GM19238 (cell line): ENCODE measurements around the gene HIVEP3.
A peak's percentile ranks its signal among the peaks of the same experiment; 100 is the strongest.
"Not testable (repeated sequence)": the region's sequence is repeated elsewhere in the genome, so short reads cannot be mapped to it uniquely, and the experiment has no call there.

Source experiments
- DNase-seq: peaks from one replicate; pipeline ENCODE4 v3.0.0; 2011; ENCODE audit warnings: low spot score; ENCODE audit not compliant: insufficient read length

HIVEP3 gene

DNA sequence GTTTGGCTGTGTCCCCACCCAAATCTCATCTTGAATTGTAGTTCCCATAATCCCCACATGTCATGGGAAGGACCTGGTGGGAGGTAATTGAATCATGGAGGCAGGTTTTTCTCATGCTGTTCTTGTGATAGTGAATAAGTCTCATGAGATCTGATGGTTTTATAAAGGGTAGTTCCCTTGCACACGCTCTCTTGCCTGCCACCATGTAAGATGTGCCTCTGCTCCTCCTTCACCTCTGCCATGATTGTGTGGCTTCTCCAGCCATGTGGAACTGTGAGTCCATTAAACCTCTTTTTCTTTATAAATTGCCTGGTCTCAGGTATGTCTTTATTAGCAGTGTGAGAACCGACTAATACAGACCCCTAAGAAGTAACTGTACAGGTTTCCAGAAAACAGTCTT, 2.5 kb upstream of the HIVEP3 start:
- DNase-seq: not testable (repeated sequence)

DNA sequence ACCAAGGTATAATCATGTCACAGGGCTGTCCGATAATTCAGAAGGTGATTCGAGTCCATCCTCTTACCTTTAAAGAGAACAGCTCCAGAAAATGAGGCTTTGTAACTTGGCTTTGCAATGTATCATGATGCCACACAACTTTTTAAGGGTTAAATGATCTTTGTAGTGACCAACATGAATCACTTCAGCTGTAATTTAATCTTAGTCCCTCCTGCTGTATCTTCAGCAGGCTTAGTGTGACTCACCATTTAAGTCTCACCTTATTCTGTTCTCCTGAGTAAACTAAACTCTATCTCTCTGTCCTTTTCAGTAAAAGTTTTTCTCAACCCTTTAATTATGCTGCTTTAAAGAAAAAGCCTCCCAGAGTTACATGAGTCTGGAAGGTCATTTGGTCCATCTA, 1.9 kb upstream of the HIVEP3 start:
- no peak for DNase-seq

DNA sequence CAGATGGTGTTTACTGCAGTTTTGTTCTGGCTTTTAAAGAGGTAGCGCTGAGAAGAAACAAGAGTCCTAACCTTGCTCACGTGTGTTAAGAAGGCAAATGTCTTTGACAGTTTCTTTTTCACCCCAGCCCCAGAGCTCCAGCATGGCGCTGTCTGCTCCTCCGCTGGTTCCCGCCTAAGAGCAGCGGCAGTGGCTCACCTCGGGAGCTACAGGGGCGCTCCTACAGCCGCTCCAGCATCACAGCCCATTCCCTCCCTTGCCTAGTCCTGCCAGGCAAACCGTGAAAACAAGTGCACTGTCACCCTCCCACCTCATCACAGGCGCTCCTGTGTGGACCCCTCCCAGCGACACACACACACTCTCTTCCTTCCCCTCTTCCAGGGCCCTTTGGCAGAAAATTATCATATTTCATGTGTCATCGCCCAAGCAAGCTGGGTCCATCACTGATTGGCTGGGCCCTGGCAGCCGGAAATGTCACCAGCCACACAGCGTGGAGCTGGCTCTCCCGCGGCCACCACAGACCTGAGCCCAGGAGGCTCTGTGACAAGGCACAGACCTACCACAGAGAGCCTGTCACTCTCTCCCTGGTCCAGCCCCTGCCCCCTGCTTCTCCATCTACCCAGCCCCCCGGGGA, 1.2 kb upstream of the HIVEP3 start:
- peak; percentile 70 for DNase-seq

DNA sequence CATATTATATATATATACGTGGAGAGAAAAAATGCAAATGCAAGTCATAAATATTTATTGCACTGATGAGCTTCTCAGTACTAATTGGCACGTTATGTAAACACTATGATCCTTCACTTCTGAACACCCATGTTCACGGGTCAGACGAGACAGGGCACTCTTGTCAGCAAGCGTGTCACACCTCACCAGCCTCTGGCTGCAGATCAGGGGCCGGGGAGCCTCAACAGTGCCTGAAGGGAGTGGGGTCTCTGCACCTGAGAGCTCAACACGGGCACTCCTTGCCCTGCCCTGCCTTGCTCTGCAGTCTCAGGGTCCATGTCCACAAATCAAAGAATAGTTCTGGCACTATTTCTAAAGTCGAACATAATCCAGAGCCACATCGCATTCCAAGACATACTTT, 409 bp upstream of the HIVEP3 start:
- DNase-seq: no peak

DNA sequence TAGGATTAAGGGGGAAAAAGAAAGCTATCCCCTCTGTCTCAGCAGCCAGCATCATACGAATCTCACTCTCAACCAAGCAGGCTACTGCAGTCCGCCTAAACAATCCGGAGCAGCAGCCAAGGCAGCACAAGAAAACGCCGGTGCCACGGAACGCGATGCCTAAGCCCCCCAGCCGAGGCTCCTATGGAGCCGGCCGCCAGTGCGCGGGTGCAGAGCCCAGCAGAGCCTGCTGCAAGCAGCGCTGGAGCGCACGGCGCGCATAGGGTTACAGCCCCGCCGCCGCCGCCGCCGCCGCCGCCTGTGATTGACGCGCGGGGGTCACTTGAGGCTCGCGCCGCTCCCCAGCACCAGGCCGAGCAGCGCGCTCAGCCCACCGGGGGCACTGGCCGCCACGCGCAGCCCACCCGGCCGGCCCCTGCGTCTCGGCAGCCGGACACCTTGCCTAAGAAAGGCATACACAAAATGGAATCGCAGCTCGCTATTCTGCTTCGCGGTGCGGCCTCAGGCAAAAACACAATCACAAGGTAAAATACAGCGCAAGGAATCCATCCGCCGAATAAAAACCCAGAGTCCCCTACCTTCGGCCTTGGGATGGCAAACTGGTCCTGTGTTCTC, 780 bp downstream of the HIVEP3 start:
- peak; percentile 30 for DNase-seq

DNA sequence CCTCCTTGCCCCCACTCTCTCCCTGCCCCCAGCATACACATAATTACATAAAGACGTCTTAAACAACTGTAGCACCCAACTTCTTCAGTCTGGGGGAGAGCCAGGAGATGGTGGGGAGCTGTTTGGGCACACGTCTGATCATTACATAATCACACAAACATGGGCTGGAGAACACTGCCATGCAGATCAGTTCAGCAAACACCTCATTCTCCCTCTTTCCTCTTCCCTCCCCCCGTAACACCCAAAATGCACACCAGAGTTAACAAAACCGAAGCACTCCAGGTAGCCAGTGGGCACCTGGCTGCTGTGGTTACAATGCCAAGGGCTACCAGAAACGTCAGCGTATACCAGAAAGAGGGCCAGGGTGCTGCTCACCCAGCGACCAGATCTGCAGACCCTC, 1.6 kb downstream of the HIVEP3 start:
- no peak for DNase-seq

DNA sequence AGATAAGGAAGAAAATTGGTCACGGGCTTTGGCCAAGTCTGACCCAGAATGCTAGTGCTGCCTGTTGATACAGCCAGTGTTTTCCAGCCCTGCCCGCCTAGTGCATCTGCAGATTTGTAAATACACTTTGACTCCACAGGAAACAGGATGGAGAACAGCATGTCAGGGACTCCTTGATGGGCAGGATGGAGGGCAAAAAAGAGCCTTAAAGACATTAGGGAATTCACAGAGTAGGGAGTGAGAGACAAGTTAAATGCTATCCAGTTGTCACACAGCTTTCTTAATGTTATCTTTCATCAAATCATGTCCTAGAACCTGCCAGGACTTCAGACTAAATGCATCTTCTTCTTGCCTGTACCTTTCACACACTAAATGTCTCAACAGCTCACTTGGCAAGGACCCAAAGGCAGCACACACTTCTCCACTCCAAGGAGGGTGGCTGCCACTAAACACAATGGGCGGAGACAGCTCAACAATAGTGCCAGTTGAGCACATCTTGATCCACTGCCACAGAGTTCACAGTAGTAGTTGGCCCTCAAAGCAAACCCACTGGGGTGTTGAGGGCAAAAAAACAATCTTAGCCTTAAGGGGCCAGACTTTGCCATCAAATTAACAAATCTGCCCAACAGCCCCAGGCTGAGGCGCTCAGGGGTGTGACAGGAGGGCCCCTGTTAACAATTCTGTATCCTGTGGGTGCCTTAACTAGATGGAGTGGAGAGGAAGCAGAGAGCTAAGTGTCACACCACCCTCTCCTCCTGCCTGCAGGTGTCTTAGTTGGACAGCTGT, 2.7 kb downstream of the HIVEP3 start:
- no peak for DNase-seq

DNA sequence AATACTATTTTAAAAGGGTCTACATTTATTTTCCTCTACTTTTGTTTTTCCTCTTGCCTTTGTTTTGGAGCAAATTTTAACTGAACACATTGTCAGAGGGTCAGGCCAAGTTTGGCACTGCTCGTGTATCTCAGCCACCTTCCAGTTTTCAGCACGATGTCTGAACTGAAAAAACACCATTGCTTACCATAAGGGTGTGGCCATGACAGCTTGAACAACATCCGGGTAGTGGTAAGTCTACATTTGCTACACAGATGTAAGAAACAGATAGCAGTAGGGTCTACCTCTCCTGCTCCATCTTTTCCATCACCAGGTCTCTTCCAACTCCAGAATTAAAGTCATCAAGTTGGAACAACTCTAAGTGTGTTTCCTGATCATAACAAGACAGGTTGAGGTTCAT, 4.2 kb downstream of the HIVEP3 start:
- no peak for DNase-seq

DNA sequence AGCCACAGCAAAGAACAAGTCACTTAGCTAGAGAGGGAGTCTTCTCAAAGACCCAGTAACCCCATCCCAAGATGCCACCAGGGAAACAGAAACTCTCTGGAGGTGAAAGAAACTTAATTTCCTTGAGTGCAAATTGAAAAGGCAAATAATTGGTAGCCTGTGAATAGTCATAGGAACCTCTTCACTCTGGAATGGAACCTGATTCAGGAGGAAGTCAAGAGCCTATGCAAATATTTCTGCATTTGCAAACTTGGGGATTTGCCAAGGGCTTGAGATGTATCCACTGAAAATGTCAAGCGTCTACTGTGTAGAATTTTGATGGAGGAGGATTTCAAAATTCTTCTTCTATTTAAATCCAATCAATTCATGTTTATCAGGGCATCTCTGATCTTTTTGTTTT, 5.7 kb downstream of the HIVEP3 start:
- no peak for DNase-seq

DNA sequence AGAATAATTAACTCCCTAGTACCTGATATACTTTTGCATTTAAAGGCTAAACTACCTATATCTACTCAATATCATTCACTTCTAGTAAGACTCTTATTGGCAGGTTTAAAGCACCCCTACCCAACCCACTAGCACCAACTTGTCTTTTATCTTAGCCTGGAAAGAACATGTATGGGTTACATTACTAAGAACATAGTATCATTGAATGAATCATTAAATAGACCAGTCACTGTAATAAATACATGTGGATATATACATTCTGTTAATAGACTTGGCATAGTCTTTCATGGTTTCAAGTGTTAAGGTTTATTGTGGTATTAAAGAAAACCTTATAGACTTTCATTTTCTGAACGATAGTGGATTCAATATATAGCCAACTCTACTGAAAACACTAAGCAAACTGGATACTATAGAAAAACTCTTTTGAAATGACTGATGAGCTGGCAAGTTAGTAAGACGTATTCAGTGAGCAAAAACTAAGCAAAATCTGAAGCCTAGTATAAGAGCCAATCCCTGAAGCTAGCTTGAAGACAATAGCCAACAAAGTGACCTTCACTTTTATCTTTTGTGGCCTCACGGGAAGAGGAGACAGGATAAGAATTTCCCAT, 10.3 kb downstream of the HIVEP3 start:
- DNase-seq: no peak

DNA sequence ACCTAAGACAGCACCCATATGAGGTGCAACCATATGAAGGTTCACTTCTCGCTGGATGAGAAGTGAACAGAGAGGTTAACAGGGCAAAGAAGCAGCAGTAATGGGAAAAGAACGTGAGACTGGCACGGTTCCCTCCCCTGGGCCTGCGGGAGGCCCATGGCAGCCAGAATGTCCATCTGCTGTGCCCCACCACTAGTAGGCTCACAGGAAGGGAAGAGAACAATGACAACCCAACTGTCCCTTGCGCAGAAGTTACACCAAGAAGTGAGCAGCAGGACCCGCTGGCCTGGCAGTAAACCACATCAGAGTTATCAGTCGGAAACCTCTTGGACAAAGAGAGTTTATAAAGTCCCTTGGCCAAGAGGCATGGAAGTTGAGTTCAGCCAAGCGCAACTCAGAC, 11.3 kb downstream of the HIVEP3 start:
- DNase-seq: no peak

DNA sequence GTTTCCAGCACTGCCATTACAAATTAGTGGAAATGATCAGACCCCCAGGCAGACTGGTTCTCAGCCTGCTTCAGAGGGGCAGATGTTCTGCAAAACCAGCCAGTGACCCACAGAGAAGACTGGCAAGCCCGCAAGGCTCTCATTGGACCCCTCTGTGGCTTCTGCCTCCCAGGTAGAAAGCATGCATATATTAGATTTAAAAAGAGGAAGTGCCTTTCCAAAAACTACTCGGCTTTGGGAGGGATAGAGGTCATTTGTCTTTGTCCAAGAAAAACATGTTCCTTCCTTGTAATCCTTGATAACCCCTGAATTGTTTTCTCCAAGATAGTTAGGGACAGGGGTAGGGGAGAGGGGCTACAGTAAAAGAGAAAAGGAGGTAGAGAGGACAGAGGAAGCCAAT, 11.8 kb downstream of the HIVEP3 start:
- DNase-seq: no peak

DNA sequence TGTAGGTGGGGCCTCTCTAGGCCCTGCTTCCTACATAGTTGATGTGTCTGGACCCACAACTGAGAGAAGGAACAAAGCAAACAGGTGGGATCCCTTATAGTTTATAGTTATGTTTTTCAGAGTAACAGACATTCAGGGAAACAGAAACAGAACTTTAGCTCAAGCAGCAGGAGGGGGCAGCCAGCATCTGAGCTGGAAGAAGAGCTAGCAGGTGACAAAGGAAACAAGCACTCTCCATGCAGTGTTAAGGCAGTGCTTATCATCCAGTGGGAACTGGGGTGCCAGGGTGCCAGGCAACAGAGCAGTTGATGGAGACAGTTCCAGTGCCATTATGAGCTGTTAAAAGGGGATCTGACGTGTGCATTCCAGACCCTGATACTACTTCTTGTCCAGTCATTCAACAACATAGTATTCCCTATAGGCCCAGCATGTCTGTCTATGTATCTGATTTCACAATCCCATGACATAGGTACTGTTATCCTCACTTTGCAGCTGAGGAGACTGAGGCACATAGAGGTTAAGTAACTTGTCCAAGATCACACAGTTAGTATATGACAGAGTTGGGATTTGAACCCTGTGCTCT, 13.5 kb downstream of the HIVEP3 start:
- DNase-seq: no peak

DNA sequence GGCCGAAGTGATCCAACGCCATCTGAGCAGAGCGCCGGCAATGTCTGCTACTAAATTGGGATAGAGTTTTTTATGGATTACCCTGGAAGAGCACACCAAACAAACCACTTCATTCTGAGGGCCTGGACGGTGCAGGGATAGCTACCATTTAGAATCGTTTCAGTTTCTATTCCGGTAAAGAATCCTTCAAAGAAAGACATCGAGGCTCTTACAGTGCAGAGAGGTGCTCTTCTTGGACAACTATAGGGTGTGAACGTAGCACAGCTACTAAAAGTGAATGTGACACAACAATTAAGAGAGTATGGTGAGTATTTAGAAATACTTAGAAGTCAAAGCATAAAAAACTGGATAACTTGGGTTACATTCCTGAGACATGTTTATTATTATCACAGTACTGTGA, 16.1 kb downstream of the HIVEP3 start:
- no peak for DNase-seq

DNA sequence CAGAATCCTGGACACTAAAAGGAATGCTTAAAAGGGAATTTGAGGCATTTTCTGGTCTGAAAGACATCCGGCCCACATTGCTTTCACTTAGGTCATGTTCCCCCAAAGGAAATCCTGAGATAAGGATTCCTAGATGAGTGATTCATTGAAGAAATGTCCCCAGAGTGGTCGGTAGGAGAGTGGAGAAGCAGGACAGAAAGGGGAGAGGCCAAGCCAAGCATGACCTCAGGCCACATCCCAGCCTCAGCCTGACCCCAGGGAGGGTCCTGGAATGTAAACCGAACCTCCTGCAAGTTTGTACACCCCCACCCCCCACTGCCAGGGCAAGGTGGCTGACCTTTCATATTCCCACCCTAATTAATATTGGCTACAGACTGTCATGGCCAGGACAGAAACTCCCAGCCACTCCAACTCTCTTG, 16.6 kb downstream of the HIVEP3 start:
- DNase-seq: no peak

DNA sequence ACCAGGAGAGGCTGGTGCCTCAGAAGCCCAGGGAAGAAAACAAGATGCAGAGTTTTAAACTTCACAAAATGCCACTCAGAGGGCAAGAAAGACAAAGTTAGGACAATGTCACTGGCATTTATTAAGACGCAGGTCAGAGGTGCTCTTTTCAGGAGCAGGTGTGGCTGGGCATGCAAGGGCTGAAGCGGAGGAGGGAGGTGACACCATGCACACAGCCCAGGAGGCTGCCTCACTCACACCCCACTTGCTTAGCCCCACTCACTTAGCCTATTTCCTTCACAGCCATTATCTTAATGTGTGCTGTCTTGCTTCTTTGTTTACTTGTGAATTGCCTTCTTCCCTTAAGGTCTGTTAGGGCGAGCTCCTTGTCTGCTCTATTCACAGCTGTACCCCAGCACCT, 17.2 kb downstream of the HIVEP3 start:
- no peak for DNase-seq

DNA sequence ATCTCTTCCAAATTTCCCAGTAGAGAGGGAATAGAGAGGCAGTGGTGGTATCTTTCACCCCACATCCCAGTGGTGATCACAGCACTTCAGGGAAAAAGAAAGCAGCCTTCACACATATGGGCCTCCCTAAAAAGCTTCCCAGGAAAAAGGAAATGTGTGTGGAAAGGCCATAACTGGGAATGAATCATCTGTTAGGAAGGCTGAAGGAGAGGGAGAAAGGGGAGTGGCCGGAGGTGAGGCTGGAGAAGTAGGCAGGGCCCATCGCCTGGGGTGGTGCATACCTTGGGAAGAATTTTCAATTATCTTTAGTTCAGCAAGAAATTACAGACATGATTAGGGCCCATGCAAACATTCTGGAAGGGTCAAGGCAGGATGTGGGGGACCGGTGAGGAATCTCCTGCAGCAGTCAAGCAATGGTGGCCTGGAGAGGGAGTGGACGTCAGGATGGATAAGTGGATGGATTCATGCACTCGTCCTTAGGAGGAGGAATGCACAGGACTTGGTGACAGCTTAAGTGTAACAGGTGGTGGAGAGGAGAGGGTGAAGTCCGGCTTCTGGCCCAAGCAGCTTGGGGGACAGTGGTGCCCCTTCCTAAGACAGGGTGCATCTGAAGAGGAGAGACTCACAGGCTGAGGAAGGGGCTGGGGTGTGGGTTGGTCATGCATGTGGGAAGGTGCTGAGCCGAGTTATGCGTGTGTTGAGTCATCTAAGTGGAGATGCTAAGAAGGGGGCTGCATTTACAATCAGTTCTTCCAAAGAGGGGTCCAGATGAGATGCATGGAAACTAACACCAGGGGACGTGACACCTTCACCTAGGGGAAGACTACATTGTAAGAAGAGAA, 17.9 kb downstream of the HIVEP3 start:
- DNase-seq: no peak

DNA sequence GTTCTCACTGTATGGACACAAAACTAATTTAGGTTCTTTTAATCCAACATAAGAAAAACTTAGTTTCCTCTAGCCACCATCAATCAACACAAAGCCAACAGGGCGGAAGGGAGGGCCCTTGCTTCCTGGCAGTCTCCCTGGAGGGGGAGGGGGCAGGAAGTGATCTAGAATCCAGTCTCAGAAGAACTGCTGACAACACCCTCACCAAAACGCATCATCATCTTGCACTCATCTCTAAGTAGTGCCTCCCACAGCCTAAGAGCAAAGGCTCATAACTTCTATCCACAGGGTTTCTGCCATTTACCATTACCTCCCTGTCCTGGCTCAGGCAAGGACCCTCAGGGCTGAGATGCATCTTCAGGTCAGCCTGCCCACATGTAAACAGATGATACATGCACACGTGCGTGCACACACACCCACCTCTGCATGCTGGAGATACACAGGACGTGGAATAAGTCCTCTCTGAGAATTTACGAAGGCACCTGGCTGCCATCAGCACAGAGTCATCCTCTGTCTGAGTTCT, 20.5 kb downstream of the HIVEP3 start:
- DNase-seq: no peak

DNA sequence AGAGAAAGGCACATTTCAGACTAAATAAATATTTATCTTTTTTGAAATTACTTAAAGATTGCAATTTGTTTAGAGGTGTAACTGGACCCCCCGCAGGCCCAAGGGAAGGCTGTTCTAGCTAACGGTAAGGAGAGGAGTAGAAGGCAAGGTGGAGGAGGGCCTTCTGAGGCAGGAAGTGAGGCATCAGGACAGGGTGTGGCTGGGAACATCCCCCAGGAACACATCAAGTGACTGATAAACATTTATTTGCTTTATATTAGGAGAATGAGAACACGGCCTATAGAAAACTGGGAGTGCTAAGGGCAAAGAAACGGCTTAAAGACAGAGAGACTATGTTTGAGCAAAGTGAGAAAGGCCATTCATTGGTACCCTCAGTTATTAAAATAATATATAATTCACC, 23.2 kb downstream of the HIVEP3 start:
- no peak for DNase-seq

DNA sequence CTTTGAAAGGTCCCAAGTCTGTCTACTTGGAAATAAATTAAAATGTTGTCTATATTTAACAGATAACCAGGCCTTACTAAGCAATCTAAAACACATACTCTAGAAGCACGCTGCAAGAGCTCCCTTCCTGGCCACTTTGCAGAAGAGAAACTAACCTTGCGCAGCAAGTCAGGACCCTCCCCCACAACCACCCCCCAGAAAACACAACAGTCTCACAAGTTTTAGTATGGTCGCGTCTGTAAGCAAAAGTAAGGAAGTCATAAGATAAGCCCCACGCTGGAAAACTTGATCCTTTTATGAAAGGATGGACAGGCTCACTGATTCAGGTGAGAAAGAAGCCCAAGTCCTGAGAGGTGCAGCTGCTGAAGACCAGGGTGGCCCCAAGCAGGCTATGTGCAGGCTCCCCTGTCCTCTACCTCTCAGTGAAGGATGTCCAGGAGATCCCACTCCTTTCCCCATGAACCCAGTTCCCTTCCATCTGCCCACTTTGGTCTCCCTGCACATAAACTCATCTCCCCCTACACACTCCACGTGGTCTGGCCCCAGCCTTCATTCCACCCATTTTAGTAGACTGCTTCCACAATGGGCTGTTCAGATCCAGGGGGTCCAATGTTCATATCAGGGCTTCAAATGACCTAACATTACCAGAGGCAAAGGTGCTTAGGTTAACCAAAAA, 23.8 kb downstream of the HIVEP3 start:
- no peak for DNase-seq
